ENCODE measurements around the gene OPRD1.

- TF ChIP-seq CTCF (conservative IDR thresholded peaks at IDR 0.05; ENCODE audit: low read length) (no peak), EZH2phosphoT487 (IDR thresholded peaks at IDR 0.05; ENCODE audit: borderline replicate concordance) (no peak)
These were observed 18.8 kb downstream of the OPRD1 start for GRCh38 chr1:28830814-28831213.

All from Loucy (cell line).